ENCODE measurements around the gene NDUFS2.
A peak's percentile ranks its signal among the peaks of the same experiment; 100 is the strongest.

Gene NDUFS2

GRCh38 chr1:161193561-161194235 is 8.5 kb upstream of the NDUFS2 start:
- TF ChIP-seq CTCF (IDR thresholded peaks at IDR 0.05; ENCODE audit: low read depth, low read length), result peak; percentile 23; the same call in 1 of the 2 replicates
- H3K4me3 ChIP-seq (ENCODE audit: low read depth, low read length), result no peak overlapping the region
- no peaks in the 10 kb centered on the region for H3K27me3 ChIP-seq (ENCODE audit: insufficient read depth, low read depth, severe bottlenecking)
- H3K36me3 ChIP-seq, result peaks cover 34% of the 10 kb centered on the region
- no peak for DNase-seq
- H3K27ac ChIP-seq, result no peak overlapping the region
- H3K9me3 ChIP-seq (ENCODE audit: severe bottlenecking), result no peaks in the 10 kb centered on the region

GRCh38 chr1:161195171-161195570 is 7.0 kb upstream of the NDUFS2 start:
- no peak for DNase-seq
- H3K4me3 ChIP-seq (ENCODE audit: low read depth, low read length), result no peak overlapping the region
- H3K27ac ChIP-seq, result no peak overlapping the region
- no peaks in the 10 kb centered on the region for H3K9me3 ChIP-seq (ENCODE audit: severe bottlenecking)
- no peak for TF ChIP-seq CTCF (IDR thresholded peaks at IDR 0.05; ENCODE audit: low read depth, low read length)
- H3K36me3 ChIP-seq, result peaks cover 34% of the 10 kb centered on the region
- H3K27me3 ChIP-seq (ENCODE audit: insufficient read depth, low read depth, severe bottlenecking), result no peaks in the 10 kb centered on the region

- Histone ChIP-seq H3K27me3 (ENCODE audit: insufficient read depth, low read depth, severe bottlenecking) (no peaks in the 10 kb centered on the region), H3K36me3 (peaks cover 30% of the 10 kb centered on the region), H3K27ac (peak overlapping the region; percentile 96), H3K9me3 (ENCODE audit: severe bottlenecking) (no peaks in the 10 kb centered on the region), H3K4me3 (ENCODE audit: low read depth, low read length) (no peak overlapping the region)
- no peak for DNase-seq
- TF ChIP-seq CTCF (IDR thresholded peaks at IDR 0.05; ENCODE audit: low read depth, low read length), result no peak
Observed at GRCh38 chr1:161196111-161196510, 6.1 kb upstream of the NDUFS2 start.

- H3K4me3 ChIP-seq (ENCODE audit: low read depth, low read length), result peak overlapping the region; percentile 36
- TF ChIP-seq CTCF (IDR thresholded peaks at IDR 0.05; ENCODE audit: low read depth, low read length), result no peak
- peak overlapping the region; percentile 96 for H3K27ac ChIP-seq
- H3K9me3 ChIP-seq (ENCODE audit: severe bottlenecking), result no peaks in the 10 kb centered on the region
- H3K27me3 ChIP-seq (ENCODE audit: insufficient read depth, low read depth, severe bottlenecking), result no peaks in the 10 kb centered on the region
- peak; percentile 98 for DNase-seq
- H3K36me3 ChIP-seq, result peaks cover 23% of the 10 kb centered on the region
Observed at GRCh38 chr1:161196521-161197451, 5.4 kb upstream of the NDUFS2 start.

- Histone ChIP-seq H3K27ac (peak overlapping the region; percentile 96), H3K27me3 (ENCODE audit: insufficient read depth, low read depth, severe bottlenecking) (no peaks in the 10 kb centered on the region), H3K9me3 (ENCODE audit: severe bottlenecking) (no peaks in the 10 kb centered on the region), H3K4me3 (ENCODE audit: low read depth, low read length) (peak overlapping the region; percentile 28), H3K36me3 (peaks cover 17% of the 10 kb centered on the region)
- DNase-seq, result no peak
- no peak for TF ChIP-seq CTCF (IDR thresholded peaks at IDR 0.05; ENCODE audit: low read depth, low read length)
Observed at GRCh38 chr1:161197560-161198193, 4.5 kb upstream of the NDUFS2 start.
